CD4-positive, alpha-beta T cell treated with Interleukin-2 at 100 ng/mL for 4 hours (primary cell): ENCODE results near the gene TCN1.
"Not testable (repeated sequence)": the region's sequence is repeated elsewhere in the genome, so short reads cannot be mapped to it uniquely, and the experiment has no call there.

Experiments used
- DNase-seq: peaks from one replicate; pipeline ENCODE4 v3.0.0-alpha.2; 2020; ENCODE audit warnings: low spot score

TCN1 gene

DNA sequence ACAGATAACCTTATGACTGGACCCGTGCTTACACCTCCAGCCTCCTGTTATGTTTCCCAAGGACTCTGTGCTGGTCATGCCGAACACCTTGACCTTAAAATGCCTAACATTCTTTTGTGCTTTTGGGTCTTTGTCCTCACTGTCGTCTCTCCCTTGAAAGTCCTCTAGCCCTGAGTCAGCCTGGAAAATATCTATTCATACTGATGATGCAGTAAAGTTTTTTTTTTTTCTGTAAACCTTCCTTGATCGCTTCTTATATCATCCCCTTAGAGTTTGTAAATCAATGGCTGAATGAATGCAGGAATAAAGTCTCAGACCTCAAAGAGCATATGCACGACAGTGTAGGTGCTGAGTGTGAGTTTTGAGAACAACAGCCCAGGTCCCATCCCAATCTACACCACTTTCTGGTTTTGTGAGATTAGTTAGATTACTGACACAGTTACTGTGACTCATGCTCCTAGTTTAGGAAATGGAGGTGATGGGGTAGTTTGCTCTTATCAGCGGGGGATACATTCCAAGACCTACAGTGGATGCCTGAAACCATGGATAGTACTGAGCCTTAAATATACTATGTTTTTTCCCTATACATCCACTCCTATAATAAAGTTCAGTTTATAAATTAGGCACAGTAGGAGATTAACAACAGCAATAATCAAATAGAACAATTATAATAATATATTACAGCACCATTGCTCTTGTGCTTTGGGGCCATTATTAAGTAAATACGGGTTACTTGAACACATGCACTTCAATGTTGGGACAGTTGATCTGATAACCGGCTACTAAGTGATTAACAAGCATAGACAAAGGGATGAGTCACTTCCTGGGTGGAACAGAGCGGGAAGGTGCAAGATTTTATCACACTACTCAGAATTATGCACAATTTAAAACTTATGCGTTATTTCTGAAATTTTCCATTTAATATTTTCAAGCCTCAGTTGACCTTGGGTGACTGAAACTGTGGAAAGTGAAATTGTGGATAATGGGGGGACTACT is 8.6 kb downstream of the TCN1 start:
- peak; percentile 66 for DNase-seq

DNA sequence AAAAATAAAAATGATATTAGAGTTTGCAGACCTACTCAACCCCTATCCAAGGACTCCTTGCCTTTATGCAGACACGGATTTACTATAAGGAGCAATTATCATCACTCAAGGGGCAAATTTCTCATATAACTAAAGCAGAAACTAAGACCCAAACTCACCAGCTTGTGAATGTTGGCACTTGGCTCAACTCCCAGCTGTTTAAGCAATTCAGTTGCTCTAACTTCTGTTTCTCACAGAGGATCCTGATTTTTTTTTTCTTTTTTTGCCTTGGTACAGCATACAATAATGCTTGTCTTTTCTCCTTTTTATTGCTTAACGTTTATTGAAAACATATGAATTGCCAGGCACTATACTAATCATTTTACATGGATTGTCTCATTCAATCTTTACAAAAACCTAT is 11.4 kb downstream of the TCN1 start:
- no peak for DNase-seq

DNA sequence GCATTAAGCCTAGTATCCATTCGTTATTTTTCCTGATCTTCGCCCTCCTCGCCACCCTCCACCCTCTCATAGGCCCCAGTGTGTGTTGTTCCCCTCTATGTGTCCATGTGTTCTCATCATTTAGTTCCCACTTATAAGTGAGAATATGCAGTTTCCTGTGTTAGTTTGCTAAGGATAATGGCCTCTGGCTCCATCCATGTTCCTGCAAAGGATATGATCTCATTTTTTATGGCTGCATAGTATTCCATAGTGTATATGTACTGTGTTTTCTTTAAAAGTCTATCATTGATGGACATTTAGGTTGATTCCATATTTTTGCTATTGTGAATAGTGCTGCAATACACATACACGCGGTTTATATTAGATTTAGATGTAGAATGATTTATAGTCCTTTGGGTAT is 14.9 kb downstream of the TCN1 start:
- DNase-seq: not testable (repeated sequence)

DNA sequence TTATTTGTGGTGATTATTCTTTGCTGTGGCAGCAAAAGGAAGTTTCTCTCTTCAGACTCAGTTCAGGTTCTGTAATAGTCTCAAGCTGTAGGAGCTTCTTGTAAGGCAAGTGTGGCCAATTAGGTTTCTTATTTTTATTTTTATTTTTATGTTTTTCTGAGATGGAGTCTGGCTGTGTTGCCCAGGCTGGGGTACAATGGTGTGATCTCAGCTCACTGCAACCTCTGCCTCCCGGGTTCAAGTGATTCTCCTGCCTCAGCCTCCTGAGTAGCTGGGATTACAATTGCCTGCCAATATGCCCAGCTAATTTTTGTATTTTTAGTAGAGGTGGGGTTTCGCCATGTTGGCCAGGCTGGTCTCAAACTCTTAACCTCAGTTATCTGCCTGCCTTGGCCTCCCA is 16.7 kb downstream of the TCN1 start:
- DNase-seq: not testable (repeated sequence)

DNA sequence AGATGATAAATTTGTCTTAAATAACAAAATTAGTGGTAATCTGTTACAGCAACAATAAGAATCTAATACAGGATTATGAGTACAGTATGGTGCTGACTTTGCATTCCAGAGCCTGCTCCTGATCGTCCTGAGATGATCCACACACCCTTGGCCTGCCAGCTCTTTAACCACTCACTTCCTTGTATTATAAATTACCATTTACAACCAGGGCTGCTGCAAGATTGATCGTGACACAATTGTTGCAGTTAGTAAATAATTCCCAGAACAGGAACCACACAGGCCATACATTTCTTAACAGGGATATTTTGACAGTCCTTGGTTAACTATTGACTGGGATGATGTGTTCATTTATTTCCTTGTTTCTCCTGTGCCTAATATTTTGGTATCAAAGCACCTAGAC is 17.2 kb downstream of the TCN1 start:
- no peak for DNase-seq

DNA sequence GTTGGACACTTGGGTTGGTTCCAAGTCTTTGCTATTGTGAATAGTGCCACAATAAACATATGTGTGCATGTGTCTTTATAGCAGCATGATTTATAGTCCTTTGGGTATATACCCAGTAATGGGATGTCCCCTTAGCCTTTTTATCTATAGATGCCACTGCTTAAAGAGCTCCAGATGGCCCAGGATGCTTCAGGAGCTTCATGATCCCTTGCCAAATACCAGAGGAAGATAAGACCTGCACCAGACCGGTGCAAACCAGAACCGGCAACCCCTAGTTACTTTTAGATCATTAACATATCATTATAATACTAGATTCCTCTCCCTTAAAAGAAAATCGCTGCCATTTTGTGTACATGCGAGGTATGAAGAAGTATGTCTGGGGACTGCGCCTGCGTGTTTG is 17.8 kb downstream of the TCN1 start:
- DNase-seq: not testable (repeated sequence)

DNA sequence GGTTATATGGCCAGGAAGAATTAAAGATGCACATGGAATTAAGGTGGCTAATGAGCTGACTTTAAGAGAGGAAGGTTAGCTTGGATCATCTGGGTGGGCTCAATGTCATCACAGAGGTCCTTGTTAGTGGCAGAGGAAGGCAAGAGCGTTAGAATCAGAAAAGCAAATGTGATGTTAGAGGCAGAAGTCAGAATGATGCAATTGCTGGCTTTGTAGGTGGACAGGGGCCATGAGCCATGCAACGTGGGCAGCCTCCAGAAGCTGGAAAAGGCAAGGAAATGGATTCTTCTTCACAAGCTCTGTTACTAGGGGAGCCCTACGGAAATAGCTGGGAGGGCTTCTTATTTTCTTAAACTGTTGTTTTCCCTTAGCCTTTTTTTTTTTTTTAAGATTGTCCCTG is 18.7 kb downstream of the TCN1 start:
- DNase-seq: no peak

DNA sequence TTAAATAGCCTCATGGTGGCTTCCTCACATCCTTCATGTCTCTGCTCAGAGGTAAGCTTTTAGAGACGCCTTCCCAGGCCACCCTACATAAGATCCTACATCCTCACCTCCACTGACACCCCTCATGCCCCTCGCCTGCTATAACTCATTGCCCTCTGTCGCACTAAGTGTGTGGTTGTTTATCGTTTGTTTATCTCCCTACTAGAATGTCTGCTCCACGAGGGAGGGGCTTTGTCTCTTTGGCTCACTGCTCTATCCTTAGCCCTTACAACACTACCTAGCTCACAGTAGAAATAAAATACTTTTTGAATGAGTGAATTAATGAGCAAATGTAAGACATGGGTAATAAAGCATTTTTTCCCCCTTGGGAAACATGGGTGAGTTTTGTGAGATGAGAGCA is 19.7 kb downstream of the TCN1 start:
- DNase-seq: no peak

DNA sequence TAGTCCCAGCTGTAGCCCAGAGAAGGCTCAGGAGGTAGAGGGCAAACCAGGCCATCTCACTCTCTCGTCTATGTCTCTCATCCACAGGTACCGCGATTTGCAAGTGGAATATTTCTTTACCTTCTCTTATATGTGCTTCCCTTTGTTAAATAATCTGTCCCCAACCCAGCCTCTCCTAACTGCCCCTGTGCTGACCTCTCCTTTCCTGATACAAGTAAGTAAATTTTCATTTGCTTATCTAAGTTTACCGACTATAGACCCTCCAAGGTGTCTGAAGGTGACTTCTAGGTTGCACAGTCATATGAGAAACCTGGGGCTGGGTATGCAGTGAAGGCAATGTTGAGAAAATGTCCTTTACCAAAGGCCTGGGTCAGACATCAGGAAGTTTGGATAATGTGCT is 20.9 kb downstream of the TCN1 start, which contains the start of gene CBLIF:
Gene CBLIF (minus strand): TSS at position 101 of the 400 bp plus-strand sequence. CDS start 46 bp downstream, at position 55.
- no peak for DNase-seq

DNA sequence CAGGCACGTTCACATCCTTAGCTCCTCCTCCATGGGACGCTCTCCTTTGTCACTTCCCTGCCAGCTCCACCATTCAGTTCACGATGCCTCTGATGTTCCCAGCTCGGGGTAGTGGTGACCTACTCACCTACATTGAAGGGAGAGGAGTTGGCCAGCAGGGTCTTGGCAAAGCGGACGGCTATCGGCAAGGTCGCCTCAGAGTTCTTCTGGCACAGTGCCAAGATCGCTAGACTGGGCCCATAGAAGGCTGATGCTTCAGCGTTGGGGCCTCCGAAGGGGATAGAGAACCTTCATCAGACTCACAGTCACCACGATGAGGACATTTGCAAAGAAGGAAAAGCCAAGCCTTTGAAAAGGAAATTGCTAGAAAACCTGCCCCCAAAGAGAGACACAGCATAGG is 24.0 kb downstream of the TCN1 start:
- DNase-seq: no peak

DNA sequence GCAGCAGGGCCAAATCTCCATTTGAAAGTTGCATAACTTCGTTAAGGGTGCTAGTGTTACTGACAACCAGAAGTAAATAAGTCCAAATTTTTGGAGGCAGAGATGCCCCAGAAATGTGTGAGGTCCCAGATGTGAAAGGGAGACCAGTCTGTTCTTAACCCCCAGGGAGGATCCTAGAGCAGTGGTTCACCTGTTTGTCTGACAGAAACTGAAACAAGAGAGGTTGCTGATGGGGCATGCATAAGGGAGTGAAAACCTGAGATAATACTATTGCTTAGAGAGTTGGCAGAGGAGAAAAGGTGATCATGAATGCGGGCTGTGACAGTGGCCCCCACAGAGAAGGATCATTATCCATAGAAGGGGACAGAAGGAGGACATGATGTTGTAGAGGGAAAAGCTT is 24.8 kb downstream of the TCN1 start:
- DNase-seq: no peak

DNA sequence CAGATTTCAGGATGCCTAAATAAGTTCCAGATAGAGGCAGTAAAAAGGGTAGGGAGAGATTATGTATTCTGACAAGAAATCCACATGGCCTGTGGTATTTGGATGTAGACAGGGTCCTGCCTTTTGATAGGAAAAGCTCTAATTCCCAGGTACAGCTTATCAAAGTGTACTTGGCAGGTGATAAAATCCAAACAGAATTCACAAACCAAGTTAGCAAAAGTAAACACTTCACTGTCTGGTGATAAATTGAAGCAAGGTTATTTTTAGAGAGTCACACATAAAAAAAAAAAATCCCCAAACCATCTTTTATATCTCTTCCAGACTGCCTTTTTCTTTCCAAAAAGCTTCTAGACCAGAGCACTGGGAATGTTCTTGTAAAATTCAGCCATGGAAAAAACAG is 26.7 kb downstream of the TCN1 start:
- no peak for DNase-seq

DNA sequence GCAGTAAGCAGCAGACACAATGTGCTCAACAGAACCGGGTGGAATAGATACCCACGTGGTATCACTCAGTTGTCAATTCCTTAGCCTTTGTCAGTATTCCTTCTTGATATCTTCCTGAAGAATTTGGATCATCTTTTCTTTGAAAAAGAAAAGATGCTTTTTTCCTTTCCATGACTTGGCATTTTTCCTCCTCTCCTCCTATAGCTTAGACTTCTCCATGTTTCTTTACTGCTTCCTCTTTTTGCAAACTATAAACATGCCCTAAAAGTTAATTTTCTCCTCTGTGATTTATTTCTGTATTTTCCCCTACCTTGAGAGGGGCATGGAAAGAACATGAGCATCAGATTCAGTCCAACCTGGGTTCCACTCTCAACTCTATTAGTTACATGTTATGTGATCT is 32.7 kb downstream of the TCN1 start:
- DNase-seq: no peak

DNA sequence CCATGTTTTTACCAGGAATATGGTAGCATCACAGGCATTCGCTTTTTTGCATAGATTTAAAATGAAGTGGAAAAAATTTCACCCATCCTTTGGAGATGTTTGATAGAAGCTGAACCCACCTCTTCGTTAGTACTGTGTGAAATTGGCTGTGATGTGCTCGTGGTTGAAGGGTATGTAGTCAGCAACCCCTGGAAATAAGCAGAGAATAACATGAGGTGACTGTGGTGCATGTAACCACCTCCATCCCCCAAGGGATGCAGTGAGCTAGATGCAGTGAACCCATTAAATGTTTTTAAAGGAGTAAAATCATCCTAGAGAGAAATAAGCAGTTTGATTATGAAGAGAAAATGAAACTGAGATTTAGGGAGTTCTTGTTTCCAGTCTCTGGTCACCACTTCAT is 36.9 kb downstream of the TCN1 start:
- DNase-seq: no peak

DNA sequence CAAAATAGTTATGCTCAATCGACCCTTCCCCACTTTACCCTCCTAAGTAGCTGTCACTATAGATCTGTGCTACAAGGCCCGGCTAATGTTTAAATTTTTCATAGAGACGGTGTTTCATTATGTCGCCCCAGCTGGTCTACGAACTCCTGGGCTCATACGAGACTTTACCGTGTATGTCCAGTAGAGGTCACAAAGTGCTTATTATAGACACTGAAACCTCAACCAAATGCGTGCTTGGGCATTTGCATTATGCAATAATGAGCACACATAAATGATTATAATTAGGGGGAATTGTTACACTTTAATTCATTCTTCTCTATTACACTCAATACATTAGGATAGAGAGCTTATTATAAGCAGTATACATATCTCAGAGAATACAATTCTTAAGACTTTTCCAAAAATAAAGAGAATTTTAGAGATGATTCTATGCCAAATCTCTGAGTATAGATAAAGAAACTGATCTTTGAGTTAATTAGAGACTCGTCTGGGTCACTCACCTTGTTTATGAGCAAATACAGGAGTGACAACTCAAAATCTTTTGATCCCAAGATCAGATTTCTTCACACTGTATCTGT is 43.2 kb downstream of the TCN1 start:
- peak; percentile 61 for DNase-seq

DNA sequence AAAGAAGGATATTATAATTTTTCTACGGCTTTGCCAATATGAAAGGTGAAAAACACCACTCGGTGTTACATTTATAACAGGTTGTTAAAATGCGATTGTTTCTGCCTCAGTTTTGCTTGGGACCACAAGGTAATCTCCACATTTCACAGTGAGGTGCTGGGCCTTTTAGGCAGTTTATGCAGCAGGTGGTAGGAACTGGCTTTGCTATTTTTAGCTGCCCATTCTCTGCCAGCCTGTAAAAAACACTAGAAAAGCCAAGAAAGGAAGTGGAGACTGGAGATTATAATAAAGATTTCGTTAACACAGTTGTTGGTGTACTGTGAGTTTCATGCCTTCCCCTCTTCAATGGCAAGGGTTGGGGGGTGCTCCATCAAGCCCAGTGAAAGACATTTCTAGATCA is 47.7 kb downstream of the TCN1 start:
- no peak for DNase-seq

DNA sequence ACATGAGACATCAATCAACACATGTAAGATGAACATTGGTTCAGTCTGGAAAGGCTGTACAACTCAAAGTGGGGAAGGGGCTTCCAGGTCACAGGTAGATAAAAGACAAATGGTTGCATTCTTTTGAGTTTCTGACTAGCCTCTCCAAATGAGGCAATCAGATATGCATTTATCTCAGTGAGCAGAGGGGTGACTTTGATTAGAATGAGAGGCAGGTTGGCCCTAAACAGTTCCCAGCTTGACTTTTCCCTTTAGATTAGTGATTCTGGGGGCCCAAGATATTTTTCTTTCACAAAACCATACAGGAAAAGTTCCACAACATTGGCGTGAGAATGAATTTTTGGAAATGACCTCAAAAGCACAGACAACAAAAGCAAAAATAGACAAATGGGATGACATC is 49.9 kb downstream of the TCN1 start:
- DNase-seq: not testable (repeated sequence)

DNA sequence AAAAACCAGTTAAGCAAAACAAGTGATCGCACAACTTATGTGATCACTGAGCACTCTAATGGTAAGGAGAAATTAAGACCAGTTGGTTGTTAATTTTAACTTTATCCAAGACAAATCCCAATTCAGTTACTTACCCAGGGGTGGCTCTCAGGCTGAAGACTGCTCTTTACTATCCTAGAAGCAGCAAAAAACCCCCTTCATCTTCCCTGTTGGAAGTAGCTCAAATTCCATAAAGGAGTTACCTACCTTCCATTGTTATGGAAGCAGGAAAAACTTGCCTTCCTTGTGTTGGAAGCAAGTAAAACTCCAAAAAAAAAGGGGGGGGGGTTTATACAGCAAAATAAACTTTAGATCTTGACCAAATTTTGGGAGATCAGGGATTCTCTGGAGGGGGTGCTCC is 50.5 kb downstream of the TCN1 start:
- DNase-seq: no peak

DNA sequence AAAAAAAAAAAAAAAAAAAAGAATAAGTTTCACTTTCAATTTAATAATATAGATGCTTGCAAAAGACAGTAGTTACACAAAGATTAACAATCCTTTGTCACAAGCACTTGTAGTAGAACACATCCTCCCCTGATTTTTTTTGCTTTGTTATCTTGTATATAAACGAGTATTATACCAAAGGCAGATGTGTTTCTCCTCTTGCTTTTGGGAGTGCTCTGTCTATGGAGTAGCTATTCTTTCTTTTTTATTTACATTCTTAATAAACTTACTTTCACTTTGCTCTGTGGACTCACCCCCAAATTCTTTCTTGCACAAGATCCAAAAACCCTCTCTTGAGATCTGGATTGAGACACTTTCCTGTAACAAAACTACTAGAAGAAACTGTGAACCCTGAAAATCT is 52.3 kb downstream of the TCN1 start:
- no peak for DNase-seq

DNA sequence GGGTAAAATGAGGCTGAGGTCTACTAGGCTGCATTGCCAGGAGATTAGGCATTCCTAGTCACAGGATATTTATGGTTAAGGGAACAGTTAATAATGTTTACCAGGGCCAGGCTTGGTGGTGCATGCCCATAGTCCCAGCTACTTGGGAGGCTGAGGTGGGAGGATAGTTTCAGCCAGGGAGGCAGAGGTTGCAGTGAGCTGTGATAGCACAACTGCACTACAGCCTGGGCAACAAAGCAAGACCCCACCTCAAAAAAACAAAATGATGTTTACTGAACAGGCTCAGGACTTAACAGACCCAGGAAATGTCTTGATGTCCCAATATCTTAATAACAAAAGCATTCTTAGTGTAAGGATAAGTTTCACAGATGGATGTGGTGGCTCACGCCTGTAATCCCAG is 52.9 kb downstream of the TCN1 start:
- DNase-seq: no peak

DNA sequence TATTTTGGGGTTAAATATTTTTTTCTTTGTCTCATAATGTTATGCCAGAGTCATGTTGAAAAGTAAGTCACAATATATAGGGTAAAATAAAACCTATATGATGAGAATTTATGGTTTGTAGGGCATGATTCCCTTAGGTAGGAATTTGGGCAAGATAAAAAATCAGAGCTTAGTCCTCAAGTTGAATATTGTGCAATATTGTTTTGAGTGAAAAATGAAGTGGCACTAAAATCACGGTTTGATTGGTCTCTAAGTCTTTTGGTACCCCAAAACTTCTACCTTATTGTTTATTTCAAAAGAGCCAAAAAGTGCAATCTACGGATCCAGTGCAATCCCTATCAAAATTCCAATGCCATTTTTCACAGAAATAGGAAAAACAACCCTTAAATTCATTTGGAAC is 54.1 kb downstream of the TCN1 start:
- no peak for DNase-seq

DNA sequence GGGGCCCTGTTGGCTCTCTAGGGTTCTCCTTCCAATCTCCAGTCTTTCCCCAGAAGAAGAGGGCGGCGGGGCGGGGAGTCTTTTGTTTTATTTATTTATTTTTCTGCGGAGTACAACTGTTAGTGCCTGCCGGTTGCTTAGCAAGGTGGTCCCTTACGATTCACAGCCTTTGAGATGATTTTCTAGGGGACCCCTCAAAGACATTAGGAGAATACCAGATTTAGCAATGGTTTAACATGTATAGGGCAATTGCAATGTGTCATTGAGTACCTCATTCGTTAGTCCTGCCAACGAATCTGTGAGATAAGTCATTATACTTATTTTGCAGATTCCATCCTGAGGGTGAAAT is 55.4 kb downstream of the TCN1 start:
- no peak for DNase-seq

DNA sequence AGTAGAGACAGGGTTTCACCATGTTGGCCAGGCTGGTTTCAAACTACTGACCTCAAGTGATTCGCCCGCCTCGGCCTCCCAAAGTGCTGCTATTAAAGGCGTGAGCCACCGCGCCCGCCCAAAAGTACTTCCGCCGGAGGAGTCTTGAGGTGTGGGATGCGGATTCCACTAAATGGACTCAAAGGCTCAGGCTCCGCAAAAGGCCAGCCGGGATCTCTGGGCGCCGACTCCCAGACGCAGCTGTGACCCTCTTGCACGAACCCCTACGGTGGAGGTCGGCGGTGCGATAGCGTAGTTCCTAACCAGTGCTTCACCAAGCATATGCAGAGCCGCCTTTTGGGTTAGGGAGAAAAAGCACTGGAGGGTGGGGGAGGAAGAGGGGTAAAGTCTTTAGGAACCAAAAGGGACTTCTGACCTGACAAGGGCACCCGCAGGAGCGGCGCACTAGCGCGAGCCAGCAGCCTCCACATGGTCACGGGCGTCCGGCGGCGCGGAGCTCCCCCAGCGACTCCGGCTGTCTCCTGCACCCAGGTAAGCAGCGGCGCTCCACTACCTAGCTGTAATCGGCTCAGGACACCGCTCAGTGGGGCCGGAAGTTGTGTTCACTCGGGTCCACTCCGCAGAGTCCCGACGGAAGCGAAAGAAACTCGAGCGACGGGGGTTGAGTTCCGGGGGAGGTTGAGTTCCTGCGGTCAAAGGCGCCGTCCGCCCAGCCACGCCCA is 55.9 kb downstream of the TCN1 start, which contains the start of gene MRPL16:
Gene MRPL16 (minus strand): TSS at position 590 of the 722 bp plus-strand sequence. CDS start 120 bp downstream, at position 470.
- DNase-seq: peak; percentile 92
